ENCODE data around the gene DNAH14. TPM values are rescaled to one million over a fixed set of nuclear protein-coding genes. Genes with fewer than 3 reads are reported as not detected.

DNAH14 gene
- total RNA-seq, 4 donors from 2014 or later: 4.1 to 84.0 (median 11.4) TPM

GRCh38 chr1:225435487-225435886 is 506.0 kb downstream of the DNAH14 start:
- Histone ChIP-seq H3K27ac (peak overlapping the region in 1 of 4 donors; percentile 11), H3K4me3 (no peak overlapping the region), H3K27me3 (no peaks in the 10 kb centered on the region), H3K36me3 (no peaks in the 10 kb centered on the region), H3K9me3 (no peaks in the 10 kb centered on the region), H3K4me1 (peaks cover 0 to 26% (median 23%) of the 10 kb centered on the region in 4 donors)
- TF ChIP-seq POLR2A (IDR thresholded peaks at IDR 0.05) (no peak), EP300 (IDR thresholded peaks at IDR 0.05; ENCODE audit: low read depth) (no peak), POLR2AphosphoS5 (IDR thresholded peaks at IDR 0.05) (no peak), CTCF (IDR thresholded peaks at IDR 0.05) (no peak)
- intact Hi-C loops (cut with DNase I; ENCODE audit: low total_unique reads) (no loop called here), in situ Hi-C loops (cut with MboI; ENCODE audit: low pct_ligation_motif_present in 1 of 4, low pct_unique_long_range_greater_than_20kb in 1 of 4, low sequenced_read_pairs in 3 of 4) (no loop called here)
- WGBS, 2 donors (ENCODE audit: low coverage in 1 of 2): 89 to 95% methylated on average over 1 of the region's 1 CpG
- no peak for DNase-seq

DNA sequence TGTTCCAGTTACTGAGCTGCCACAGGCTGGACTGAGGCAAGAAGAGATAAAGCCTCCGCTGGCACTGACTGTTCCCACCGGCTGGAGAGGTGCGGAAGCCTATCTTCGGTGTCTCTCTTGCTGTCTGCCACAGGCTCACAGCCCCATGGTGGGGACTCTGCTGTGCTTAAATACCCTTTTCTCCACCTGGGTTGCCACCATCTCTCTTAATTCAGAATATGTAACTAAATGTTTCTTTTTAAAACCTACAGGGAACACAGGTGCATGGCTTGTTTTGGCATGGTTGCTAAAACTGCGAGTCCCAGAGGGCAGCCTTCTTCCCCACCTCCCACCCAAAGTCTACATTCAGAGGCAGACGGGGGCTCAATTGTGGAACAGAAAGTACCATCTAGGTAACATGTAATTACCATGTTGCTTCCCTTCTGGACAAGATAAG is 506.5 kb downstream of the DNAH14 start:
- no peaks in the 10 kb centered on the region for H3K9me3 ChIP-seq
- WGBS, 2 donors (ENCODE audit: low coverage in 1 of 2): 73 to 80% methylated on average over 4 to 6 of the region's 6 CpGs
- in situ Hi-C loops (cut with MboI; ENCODE audit: low pct_ligation_motif_present in 1 of 4, low pct_unique_long_range_greater_than_20kb in 1 of 4, low sequenced_read_pairs in 3 of 4): no loop called here
- H3K36me3 ChIP-seq: no peaks in the 10 kb centered on the region
- no peak for DNase-seq
- TF ChIP-seq POLR2AphosphoS5 (IDR thresholded peaks at IDR 0.05) (no peak), POLR2A (IDR thresholded peaks at IDR 0.05) (no peak), CTCF (IDR thresholded peaks at IDR 0.05) (no peak), EP300 (IDR thresholded peaks at IDR 0.05; ENCODE audit: low read depth) (no peak)
- peaks cover 0 to 31% (median 26%) of the 10 kb centered on the region in 4 donors for H3K4me1 ChIP-seq
- H3K27ac ChIP-seq: peak overlapping the region in 1 of 4 donors; percentile 11
- no peak overlapping the region for H3K4me3 ChIP-seq
- H3K27me3 ChIP-seq: no peaks in the 10 kb centered on the region
- intact Hi-C loops (cut with DNase I; ENCODE audit: low total_unique reads): no loop called here

- in situ Hi-C loops (cut with MboI; ENCODE audit: low pct_ligation_motif_present in 1 of 4, low pct_unique_long_range_greater_than_20kb in 1 of 4, low sequenced_read_pairs in 3 of 4): no loop called here
- Histone ChIP-seq H3K36me3 (no peaks in the 10 kb centered on the region), H3K4me1 (peaks cover 3 to 46% (median 42%) of the 10 kb centered on the region in 4 donors)
These were observed 508.4 kb downstream of the DNAH14 start for GRCh38 chr1:225437710-225438437.

More at GRCh38 chr1:225437710-225438437, 508.4 kb downstream of the DNAH14 start:
- peak; percentile 31 for DNase-seq
- Histone ChIP-seq H3K4me3 (no peak overlapping the region), H3K9me3 (no peaks in the 10 kb centered on the region), H3K27ac (peak overlapping the region; percentile 31 to 93 (median 72)), H3K27me3 (no peaks in the 10 kb centered on the region)
- TF ChIP-seq POLR2AphosphoS5 (IDR thresholded peaks at IDR 0.05): no peak
- no peak for TF ChIP-seq EP300 (IDR thresholded peaks at IDR 0.05; ENCODE audit: low read depth)
- peak in 4 of 5 experiments; percentile 16 to 24 (median 18) for TF ChIP-seq CTCF (IDR thresholded peaks at IDR 0.05)
- TF ChIP-seq POLR2A (IDR thresholded peaks at IDR 0.05): no peak
- 85 to 87% methylated on average over 4 to 5 of the region's 5 CpGs for WGBS, 2 donors (ENCODE audit: low coverage in 1 of 2)
- intact Hi-C loops (cut with DNase I; ENCODE audit: low total_unique reads): no loop called here
